Neural crest cell (in vitro differentiated cells): ENCODE data around the gene LRPAP1. TPM values are rescaled to one million over a fixed set of nuclear protein-coding genes. Genes with fewer than 3 reads are reported as not detected.
A peak's percentile ranks its signal among the peaks of the same experiment; 100 is the strongest.
"Not testable (repeated sequence)": the region's sequence is repeated elsewhere in the genome, so short reads cannot be mapped to it uniquely, and the experiment has no call there.

Source experiments
- DNase-seq: peaks from one replicate; pipeline ENCODE4 v3.0.0; 2021; ENCODE audit warnings: low read depth, mixed read lengths, low spot score
- H3K27ac Mint-ChIP-seq: one replicate; pipeline ENCODE4 v1.8.0; 2021; ENCODE audit warnings: mild to moderate bottlenecking, mixed read lengths; ENCODE audit not compliant: unreplicated experiment
- H3K27me3 Mint-ChIP-seq: 2 replicates; pipeline ENCODE4 v1.8.0; 2021; ENCODE audit warnings: low read depth, mild to moderate bottlenecking, mixed read lengths
- H3K36me3 Mint-ChIP-seq: 2 replicates; pipeline ENCODE4 v1.8.0; 2021; ENCODE audit warnings: low read depth, mild to moderate bottlenecking, mixed read lengths
- H3K4me1 Mint-ChIP-seq: 2 replicates; pipeline ENCODE4 v1.8.0; 2021; ENCODE audit warnings: mixed read lengths
- H3K4me3 Mint-ChIP-seq: one replicate; pipeline ENCODE4 v1.8.0; 2021; ENCODE audit warnings: mild to moderate bottlenecking, mixed read lengths
- H3K9me3 Mint-ChIP-seq: 2 replicates; pipeline ENCODE4 v1.8.0; 2021; ENCODE audit warnings: mixed read lengths
- total RNA-seq: library from RNA; stranded (reverse); gene quantifications from 2 replicates; pipeline ENCODE4 v1.2.1, GENCODE V29; 2021
- TF ChIP-seq, protein P1 (sequence below): fragments of 200-600 bp; sonication (generic); conservative IDR thresholded peaks from 2 replicates; pipeline ENCODE4 v1.5.0; 2021; ENCODE audit warnings: antibody characterized with exemption, mild to moderate bottlenecking

Gene LRPAP1
- total RNA-seq, 1 donor from 2014 or later: 116 TPM

GRCh38 chr4:3514806-3515501, 17.3 kb downstream of the LRPAP1 start:
- Mint-ChIP-seq H3K4me3 (no peak overlapping the region), H3K4me1 (no peaks in the 10 kb centered on the region), H3K27me3 (no peaks in the 10 kb centered on the region), H3K9me3 (no peaks in the 10 kb centered on the region), H3K36me3 (peaks cover 26% of the 10 kb centered on the region), H3K27ac (no peak overlapping the region)
- TF ChIP-seq, protein P1, sequence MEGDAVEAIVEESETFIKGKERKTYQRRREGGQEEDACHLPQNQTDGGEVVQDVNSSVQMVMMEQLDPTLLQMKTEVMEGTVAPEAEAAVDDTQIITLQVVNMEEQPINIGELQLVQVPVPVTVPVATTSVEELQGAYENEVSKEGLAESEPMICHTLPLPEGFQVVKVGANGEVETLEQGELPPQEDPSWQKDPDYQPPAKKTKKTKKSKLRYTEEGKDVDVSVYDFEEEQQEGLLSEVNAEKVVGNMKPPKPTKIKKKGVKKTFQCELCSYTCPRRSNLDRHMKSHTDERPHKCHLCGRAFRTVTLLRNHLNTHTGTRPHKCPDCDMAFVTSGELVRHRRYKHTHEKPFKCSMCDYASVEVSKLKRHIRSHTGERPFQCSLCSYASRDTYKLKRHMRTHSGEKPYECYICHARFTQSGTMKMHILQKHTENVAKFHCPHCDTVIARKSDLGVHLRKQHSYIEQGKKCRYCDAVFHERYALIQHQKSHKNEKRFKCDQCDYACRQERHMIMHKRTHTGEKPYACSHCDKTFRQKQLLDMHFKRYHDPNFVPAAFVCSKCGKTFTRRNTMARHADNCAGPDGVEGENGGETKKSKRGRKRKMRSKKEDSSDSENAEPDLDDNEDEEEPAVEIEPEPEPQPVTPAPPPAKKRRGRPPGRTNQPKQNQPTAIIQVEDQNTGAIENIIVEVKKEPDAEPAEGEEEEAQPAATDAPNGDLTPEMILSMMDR: peak; percentile 44
- no peak for DNase-seq

DNA sequence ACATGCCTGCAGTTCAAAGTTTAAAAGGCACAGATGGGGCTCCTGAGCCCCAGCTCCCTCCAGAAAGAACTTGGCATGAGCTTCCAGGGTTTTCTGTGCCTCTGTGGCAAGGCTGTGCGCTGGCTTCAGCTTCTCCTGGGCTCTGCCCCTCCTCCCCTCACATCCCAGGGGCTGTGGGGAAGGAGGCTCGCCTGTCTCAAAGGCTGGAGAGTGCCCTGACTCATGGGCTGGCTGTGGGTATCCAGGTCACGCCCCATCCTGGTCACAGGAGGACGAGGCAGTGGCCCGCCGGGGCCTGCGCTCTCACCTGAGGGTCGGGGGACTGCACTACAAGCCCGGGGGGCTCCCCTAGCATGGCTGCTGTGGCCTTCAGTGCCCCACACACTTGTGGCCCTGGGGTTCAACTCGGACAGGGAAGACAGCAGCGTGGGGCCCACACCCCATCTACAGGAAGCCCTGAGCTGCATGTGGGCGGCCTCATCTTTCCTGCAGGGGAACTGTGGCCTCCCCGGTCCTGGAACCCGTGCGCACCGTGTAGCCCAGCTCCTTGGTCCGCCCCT, 17.9 kb downstream of the LRPAP1 start:
- no peaks in the 10 kb centered on the region for H3K9me3 Mint-ChIP-seq
- no peak overlapping the region for H3K27ac Mint-ChIP-seq
- H3K4me3 Mint-ChIP-seq: no peak overlapping the region
- peaks cover 29% of the 10 kb centered on the region for H3K36me3 Mint-ChIP-seq
- TF ChIP-seq, protein P1: no peak
- no peak for DNase-seq
- H3K4me1 Mint-ChIP-seq: no peaks in the 10 kb centered on the region
- H3K27me3 Mint-ChIP-seq: no peaks in the 10 kb centered on the region

DNA sequence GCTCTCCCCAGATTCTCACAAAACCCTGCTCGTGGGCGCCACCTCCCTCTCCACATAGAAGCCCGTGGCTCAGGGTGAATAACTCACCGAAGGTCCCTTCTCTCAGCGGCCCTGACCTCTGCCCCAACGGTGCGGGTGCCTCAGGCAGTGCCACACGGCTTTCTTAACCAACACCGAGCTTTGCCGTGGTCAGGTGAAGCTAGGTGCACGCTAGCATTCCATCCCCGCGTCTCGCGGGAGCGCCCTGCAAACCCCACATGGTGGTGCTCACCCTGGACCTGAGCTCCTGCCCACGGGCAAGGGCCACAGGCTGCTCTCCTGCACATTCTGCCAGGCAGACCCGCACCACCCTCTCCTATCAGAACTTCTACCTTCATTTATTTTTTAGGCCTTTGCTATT, 18.4 kb downstream of the LRPAP1 start:
- no peaks in the 10 kb centered on the region for H3K27me3 Mint-ChIP-seq
- no peak overlapping the region for H3K27ac Mint-ChIP-seq
- peaks cover 30% of the 10 kb centered on the region for H3K36me3 Mint-ChIP-seq
- no peak for DNase-seq
- H3K4me3 Mint-ChIP-seq: no peak overlapping the region
- TF ChIP-seq, protein P1: no peak
- no peaks in the 10 kb centered on the region for H3K9me3 Mint-ChIP-seq
- no peaks in the 10 kb centered on the region for H3K4me1 Mint-ChIP-seq

GRCh38 chr4:3512719-3513118, 19.5 kb downstream of the LRPAP1 start:
- no peak overlapping the region for H3K27ac Mint-ChIP-seq
- peaks cover 35% of the 10 kb centered on the region for H3K36me3 Mint-ChIP-seq
- no peaks in the 10 kb centered on the region for H3K9me3 Mint-ChIP-seq
- H3K4me1 Mint-ChIP-seq: no peaks in the 10 kb centered on the region
- TF ChIP-seq, protein P1: no peak
- no peak overlapping the region for H3K4me3 Mint-ChIP-seq
- DNase-seq: no peak
- no peaks in the 10 kb centered on the region for H3K27me3 Mint-ChIP-seq

GRCh38 chr4:3512279-3512678, 19.9 kb downstream of the LRPAP1 start:
- TF ChIP-seq, protein P1: no peak

DNA sequence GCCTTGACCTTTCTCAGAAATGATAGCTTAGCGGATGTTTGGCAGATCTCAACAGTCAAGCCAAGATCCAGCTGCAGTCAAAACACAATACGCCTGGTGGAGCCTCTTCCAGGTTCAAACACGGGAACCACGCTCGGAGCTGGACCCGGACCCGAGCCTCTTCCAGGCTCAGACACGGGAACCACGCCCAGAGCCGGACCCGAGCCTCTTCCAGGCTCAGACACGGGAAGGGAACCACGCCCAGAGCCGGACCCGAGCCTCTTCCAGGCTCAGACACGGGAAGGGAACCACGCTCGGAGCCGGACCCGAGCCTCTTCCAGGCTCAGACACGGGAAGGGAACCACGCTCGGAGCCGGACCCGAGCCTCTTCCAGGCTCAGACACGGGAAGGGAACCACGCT, 20.6 kb downstream of the LRPAP1 start:
- H3K27ac Mint-ChIP-seq, H3K27me3 Mint-ChIP-seq, DNase-seq, H3K9me3 Mint-ChIP-seq, H3K4me1 Mint-ChIP-seq, H3K4me3 Mint-ChIP-seq: not testable (repeated sequence)
- peaks cover 39% of the 10 kb centered on the region for H3K36me3 Mint-ChIP-seq

More at GRCh38 chr4:3512279-3512678, 19.9 kb downstream of the LRPAP1 start:
- Mint-ChIP-seq H3K27me3 (no peaks in the 10 kb centered on the region), H3K36me3 (peaks cover 39% of the 10 kb centered on the region), H3K9me3 (no peaks in the 10 kb centered on the region), H3K4me3 (no peak overlapping the region), H3K27ac (no peak overlapping the region), H3K4me1 (no peaks in the 10 kb centered on the region)
- DNase-seq: no peak
